ENCODE measurements around the gene KRT6A. TPM values are rescaled to one million over a fixed set of nuclear protein-coding genes. Genes with fewer than 3 reads are reported as not detected.

Gene KRT6A
- total RNA-seq, 2 donors from 2014 or later = not detected

- no peak for TF ChIP-seq CTCF (IDR thresholded peaks at IDR 0.05)
- no peak within 1 kb of the TSS for H3K4me3 ChIP-seq
- intact Hi-C loops (cut with DNase I) = no loop called here
- no peaks in the 10 kb centered on the region for H3K9me3 ChIP-seq
- H3K9ac ChIP-seq (ENCODE audit: low read depth in 2 of 2, low read length in 2 of 2) = no peak within 1 kb of the TSS
- H3K27ac ChIP-seq = no peak within 1 kb of the TSS
- H3K27me3 ChIP-seq = no peaks in the 10 kb centered on the region
- no peaks in the 10 kb centered on the region for H3K4me1 ChIP-seq
- DNase-seq = no peak
- H3K36me3 ChIP-seq = no peaks in the 10 kb centered on the region
These were observed 19.3 kb downstream of the KRT6A start, which contains the start of gene KRT6C for GRCh38 chr12:52473768-52474167. KRT6C (minus strand) TSS chr12:52473805; CDS start chr12:52473737, 68 bp downstream.

GRCh38 chr12:52469853-52470252 lies 23.2 kb downstream of the KRT6A start:
- Histone ChIP-seq H3K27ac (no peak overlapping the region), H3K36me3 (no peaks in the 10 kb centered on the region), H3K4me1 (no peaks in the 10 kb centered on the region), H3K9me3 (no peaks in the 10 kb centered on the region), H3K4me3 (no peak overlapping the region), H3K9ac (ENCODE audit: low read depth in 2 of 2, low read length in 2 of 2) (no peak overlapping the region), H3K27me3 (no peaks in the 10 kb centered on the region)
- TF ChIP-seq CTCF (IDR thresholded peaks at IDR 0.05) = no peak
- intact Hi-C loops (cut with DNase I) = no loop called here
- DNase-seq = no peak

GRCh38 chr12:52464897-52465296 lies 28.2 kb downstream of the KRT6A start:
- DNase-seq = no peak

GRCh38 chr12:52461693-52462092 lies 31.4 kb downstream of the KRT6A start:
- Histone ChIP-seq H3K36me3 (no peaks in the 10 kb centered on the region), H3K27ac (no peak overlapping the region), H3K9me3 (no peaks in the 10 kb centered on the region), H3K27me3 (no peaks in the 10 kb centered on the region), H3K4me1 (no peaks in the 10 kb centered on the region), H3K9ac (ENCODE audit: low read depth in 2 of 2, low read length in 2 of 2) (no peak overlapping the region), H3K4me3 (no peak overlapping the region)
- intact Hi-C loops (cut with DNase I) = no loop called here
- no peak for TF ChIP-seq CTCF (IDR thresholded peaks at IDR 0.05)
- DNase-seq = no peak

More at GRCh38 chr12:52464897-52465296, 28.2 kb downstream of the KRT6A start:
- Histone ChIP-seq H3K9ac (ENCODE audit: low read depth in 2 of 2, low read length in 2 of 2) (no peak overlapping the region), H3K9me3 (no peaks in the 10 kb centered on the region), H3K36me3 (no peaks in the 10 kb centered on the region), H3K27me3 (no peaks in the 10 kb centered on the region), H3K27ac (no peak overlapping the region), H3K4me3 (no peak overlapping the region), H3K4me1 (no peaks in the 10 kb centered on the region)
- intact Hi-C loops (cut with DNase I) = no loop called here
- TF ChIP-seq CTCF (IDR thresholded peaks at IDR 0.05) = no peak

- TF ChIP-seq CTCF (IDR thresholded peaks at IDR 0.05) = no peak
- no peak overlapping the region for H3K27ac ChIP-seq
- H3K9ac ChIP-seq (ENCODE audit: low read depth in 2 of 2, low read length in 2 of 2) = no peak overlapping the region
- H3K36me3 ChIP-seq = no peaks in the 10 kb centered on the region
- H3K4me1 ChIP-seq = no peaks in the 10 kb centered on the region
- intact Hi-C loops (cut with DNase I) = no loop called here
- DNase-seq = no peak
- no peaks in the 10 kb centered on the region for H3K9me3 ChIP-seq
- no peak overlapping the region for H3K4me3 ChIP-seq
- no peaks in the 10 kb centered on the region for H3K27me3 ChIP-seq
These were observed 34.2 kb downstream of the KRT6A start for GRCh38 chr12:52458861-52459260.

All from colonic mucosa (tissue), 4 donors.